ENCODE results near the gene NUP42.
A peak's percentile ranks its signal among the peaks of the same experiment; 100 is the strongest.

NUP42 gene

GRCh38 chr7:23234569-23235296, 52.9 kb downstream of the NUP42 start:
- no peak for DNase-seq (ENCODE audit: low read depth)

- peak; percentile 79 for DNase-seq (ENCODE audit: low read depth)
Measured at GRCh38 chr7:23235813-23236221, 54.0 kb downstream of the NUP42 start.

- no peak for DNase-seq (ENCODE audit: low read depth)
Measured at GRCh38 chr7:23237000-23237399, 55.2 kb downstream of the NUP42 start.

GRCh38 chr7:23238983-23239652, 57.3 kb downstream of the NUP42 start:
- DNase-seq (ENCODE audit: low read depth): no peak

- no peak for DNase-seq (ENCODE audit: low read depth)
Measured at GRCh38 chr7:23239698-23240097, 57.9 kb downstream of the NUP42 start.

- DNase-seq (ENCODE audit: low read depth): no peak
Measured at GRCh38 chr7:23242321-23242720, 60.5 kb downstream of the NUP42 start.

- no peak for DNase-seq (ENCODE audit: low read depth)
Measured at GRCh38 chr7:23242935-23243334, 61.1 kb downstream of the NUP42 start.

- DNase-seq (ENCODE audit: low read depth): peak; percentile 95
Measured at GRCh38 chr7:23246555-23246954, 64.7 kb downstream of the NUP42 start, which contains the start of gene GPNMB. Gene GPNMB, plus strand, starts transcription at chr7:23246775. Its CDS starts 83 bp downstream, at chr7:23246858.

GRCh38 chr7:23247046-23247602, 65.3 kb downstream of the NUP42 start:
- DNase-seq (ENCODE audit: low read depth): no peak

GRCh38 chr7:23247603-23248335, 65.9 kb downstream of the NUP42 start:
- no peak for DNase-seq (ENCODE audit: low read depth)

- no peak for DNase-seq (ENCODE audit: low read depth)
Measured at GRCh38 chr7:23249486-23249885, 67.6 kb downstream of the NUP42 start.
